OCI-LY3 (cell line): Measurements from ENCODE around the gene ADCY5.

Experiments
- EZH2phosphoT487 ChIP-seq: fragments of 200-600 bp; shearing (Covaris generic); IDR thresholded peaks from 2 replicates; pipeline ENCODE4 v1.6.1; 2018; ENCODE audit warnings: antibody characterized with exemption, mixed run types, low read depth
- TF ChIP-seq, protein P1 (sequence below): fragments of 200-600, 300-600 bp; sonication (generic); IDR thresholded peaks from 2 replicates; pipeline ENCODE4 v1.5.1; 2014; ENCODE audit warnings: antibody characterized with exemption, low read length, low read depth

DNA sequence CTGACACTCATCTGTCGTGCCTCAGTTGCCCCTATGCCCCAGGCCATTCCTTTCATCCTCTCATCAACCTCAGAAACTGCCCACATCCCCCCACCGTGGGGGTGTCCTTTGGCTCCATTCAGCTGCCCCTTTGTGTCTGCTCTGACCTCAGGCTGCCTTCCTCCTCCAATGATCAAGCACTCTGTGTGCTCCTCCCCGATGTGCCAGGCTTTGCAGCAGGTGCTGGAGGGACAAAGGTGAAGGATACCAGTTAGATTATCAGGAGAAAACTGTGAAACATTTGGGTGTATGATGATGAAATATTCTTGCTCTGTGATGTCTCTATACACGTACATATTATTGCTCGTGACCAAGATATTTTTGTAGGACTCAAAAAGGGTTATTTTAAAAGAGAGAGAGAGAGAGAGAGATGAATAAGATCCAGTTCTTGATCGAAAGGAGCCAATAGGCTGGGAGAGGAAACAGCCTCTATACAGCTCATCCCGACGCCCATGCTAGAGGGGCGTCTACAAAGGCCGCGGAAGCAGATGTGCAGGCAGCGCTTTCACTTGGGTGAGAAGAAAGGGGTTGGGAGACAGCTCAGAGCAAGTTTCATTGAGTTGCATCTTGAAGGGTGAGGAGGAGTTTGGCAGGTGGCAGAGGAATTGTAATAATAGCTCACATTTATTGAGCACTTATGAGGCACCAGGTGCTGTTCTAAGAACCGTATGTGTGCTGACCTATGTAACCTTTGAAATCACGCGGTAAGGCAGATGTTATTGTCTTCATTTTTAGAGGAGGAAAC lies 28.3 kb upstream of the ADCY5 start:
- TF ChIP-seq, protein P1, sequence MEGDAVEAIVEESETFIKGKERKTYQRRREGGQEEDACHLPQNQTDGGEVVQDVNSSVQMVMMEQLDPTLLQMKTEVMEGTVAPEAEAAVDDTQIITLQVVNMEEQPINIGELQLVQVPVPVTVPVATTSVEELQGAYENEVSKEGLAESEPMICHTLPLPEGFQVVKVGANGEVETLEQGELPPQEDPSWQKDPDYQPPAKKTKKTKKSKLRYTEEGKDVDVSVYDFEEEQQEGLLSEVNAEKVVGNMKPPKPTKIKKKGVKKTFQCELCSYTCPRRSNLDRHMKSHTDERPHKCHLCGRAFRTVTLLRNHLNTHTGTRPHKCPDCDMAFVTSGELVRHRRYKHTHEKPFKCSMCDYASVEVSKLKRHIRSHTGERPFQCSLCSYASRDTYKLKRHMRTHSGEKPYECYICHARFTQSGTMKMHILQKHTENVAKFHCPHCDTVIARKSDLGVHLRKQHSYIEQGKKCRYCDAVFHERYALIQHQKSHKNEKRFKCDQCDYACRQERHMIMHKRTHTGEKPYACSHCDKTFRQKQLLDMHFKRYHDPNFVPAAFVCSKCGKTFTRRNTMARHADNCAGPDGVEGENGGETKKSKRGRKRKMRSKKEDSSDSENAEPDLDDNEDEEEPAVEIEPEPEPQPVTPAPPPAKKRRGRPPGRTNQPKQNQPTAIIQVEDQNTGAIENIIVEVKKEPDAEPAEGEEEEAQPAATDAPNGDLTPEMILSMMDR, result no peak
- no peak for TF ChIP-seq EZH2phosphoT487
